ENCODE measurements around the gene KIF2B.

Gene KIF2B

GRCh38 chr17:53818929-53819328, 3.8 kb upstream of the KIF2B start:
- no peak for TF ChIP-seq CSDC2 (CRISPR knock-in tag; IDR thresholded peaks at IDR 0.05)
- TF ChIP-seq CSRNP3 (CRISPR knock-in tag; IDR thresholded peaks at IDR 0.05): no peak
- TF ChIP-seq ZC3H10 (CRISPR knock-in tag; IDR thresholded peaks at IDR 0.05): no peak
- no peak for TF ChIP-seq POU6F1 (CRISPR knock-in tag; IDR thresholded peaks at IDR 0.05; ENCODE audit: borderline replicate concordance, low read depth)
- TF ChIP-seq TOX (CRISPR knock-in tag; IDR thresholded peaks at IDR 0.05; ENCODE audit: borderline replicate concordance): no peak
- TF ChIP-seq RARB (CRISPR knock-in tag; IDR thresholded peaks at IDR 0.05): no peak
- TF ChIP-seq PPARA (CRISPR knock-in tag; IDR thresholded peaks at IDR 0.05; ENCODE audit: borderline replicate concordance): no peak
- no peak for TF ChIP-seq ZNF565 (CRISPR knock-in tag; conservative IDR thresholded peaks at IDR 0.05; ENCODE audit: low read depth)
- TF ChIP-seq ZNF8 (CRISPR knock-in tag; IDR thresholded peaks at IDR 0.05): no peak
- no peak for TF ChIP-seq SNAI2 (CRISPR knock-in tag; IDR thresholded peaks at IDR 0.05)
- no peak for TF ChIP-seq ESRRG (CRISPR knock-in tag; IDR thresholded peaks at IDR 0.05)
- no peak for TF ChIP-seq OSR1 (CRISPR knock-in tag; IDR thresholded peaks at IDR 0.05)
- no peak for TF ChIP-seq ZFP3 (CRISPR knock-in tag; IDR thresholded peaks at IDR 0.05)
- ATAC-seq: no peak

GRCh38 chr17:53819956-53820355, 2.8 kb upstream of the KIF2B start:
- TF ChIP-seq ZNF8 (CRISPR knock-in tag; IDR thresholded peaks at IDR 0.05) (no peak), ZFP30 (CRISPR knock-in tag; IDR thresholded peaks at IDR 0.05) (no peak), BACH2 (CRISPR knock-in tag; IDR thresholded peaks at IDR 0.05; ENCODE audit: borderline replicate concordance) (no peak), OSR1 (CRISPR knock-in tag; IDR thresholded peaks at IDR 0.05) (no peak), ZNF565 (CRISPR knock-in tag; conservative IDR thresholded peaks at IDR 0.05; ENCODE audit: low read depth) (no peak), SNAI2 (CRISPR knock-in tag; IDR thresholded peaks at IDR 0.05) (no peak), GLIS3 (CRISPR knock-in tag; IDR thresholded peaks at IDR 0.05) (no peak), ESRRG (CRISPR knock-in tag; IDR thresholded peaks at IDR 0.05) (no peak), CSDC2 (CRISPR knock-in tag; IDR thresholded peaks at IDR 0.05) (no peak), CSRNP3 (CRISPR knock-in tag; IDR thresholded peaks at IDR 0.05) (no peak), CREB5 (CRISPR knock-in tag; IDR thresholded peaks at IDR 0.05; ENCODE audit: low read depth) (no peak), ARNTL (CRISPR knock-in tag; IDR thresholded peaks at IDR 0.05; ENCODE audit: borderline replicate concordance, low read depth) (no peak), ZFP3 (CRISPR knock-in tag; IDR thresholded peaks at IDR 0.05) (no peak), ZNF70 (CRISPR knock-in tag; IDR thresholded peaks at IDR 0.05) (no peak), TCF4 (CRISPR knock-in tag; IDR thresholded peaks at IDR 0.05; ENCODE audit: borderline replicate concordance) (no peak), RARB (CRISPR knock-in tag; IDR thresholded peaks at IDR 0.05) (no peak), ISL1 (CRISPR knock-in tag; IDR thresholded peaks at IDR 0.05) (no peak), TSHZ2 (CRISPR knock-in tag; IDR thresholded peaks at IDR 0.05) (no peak), TOX (CRISPR knock-in tag; IDR thresholded peaks at IDR 0.05; ENCODE audit: borderline replicate concordance) (no peak), POU6F1 (CRISPR knock-in tag; IDR thresholded peaks at IDR 0.05; ENCODE audit: borderline replicate concordance, low read depth) (no peak)
- no peak for ATAC-seq
